ENCODE results near the gene CARD10. TPM values are rescaled to one million over a fixed set of nuclear protein-coding genes. Genes with fewer than 3 reads are reported as not detected.
A peak's percentile ranks its signal among the peaks of the same experiment; 100 is the strongest.
"Not testable (repeated sequence)": the region's sequence is repeated elsewhere in the genome, so short reads cannot be mapped to it uniquely, and the experiment has no call there.

CARD10 gene
- total RNA-seq, 4 donors from 2014 or later, result 6.5 to 17.3 (median 11.0) TPM

DNA sequence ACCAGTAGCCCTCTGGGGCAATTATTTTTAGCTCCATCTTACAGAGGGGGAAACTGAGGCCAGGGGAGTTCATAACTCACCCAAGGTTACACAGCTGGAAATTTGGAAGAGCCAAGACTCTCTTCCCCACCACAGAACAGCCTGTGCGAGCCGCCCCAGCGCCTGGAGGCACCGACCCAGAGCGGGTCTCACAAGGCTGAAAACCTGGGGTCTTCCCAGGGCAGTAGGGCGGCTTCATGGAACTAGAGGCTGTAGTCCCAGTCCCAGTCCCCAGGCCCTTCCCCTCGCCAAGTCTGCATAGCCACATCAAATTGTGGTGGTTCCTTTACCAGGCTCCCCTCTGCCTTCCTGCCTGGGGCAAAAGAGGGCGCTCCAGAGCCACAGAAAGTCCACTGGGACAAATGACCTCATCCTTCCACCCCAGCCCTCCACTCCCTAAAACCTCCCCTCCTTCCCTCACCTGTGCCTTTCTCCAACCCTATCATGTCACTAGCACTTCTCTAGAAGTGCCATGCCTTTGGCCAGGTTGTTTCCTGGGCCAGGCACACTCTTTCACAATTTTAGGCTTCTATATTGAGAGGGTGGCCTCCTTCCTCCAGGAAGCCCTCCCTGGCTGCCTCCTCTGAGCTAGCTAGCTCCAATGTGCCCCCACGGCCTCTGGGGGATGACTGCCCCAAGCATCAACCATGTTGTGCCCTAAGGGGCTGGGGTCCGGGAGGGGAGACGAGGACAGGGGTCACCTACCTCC, 25.9 kb upstream of the CARD10 start:
- H3K27ac ChIP-seq, result peak overlapping the region; percentile 85 to 94 (median 92)
- no peaks in the 10 kb centered on the region for H3K36me3 ChIP-seq
- H3K9me3 ChIP-seq, result no peaks in the 10 kb centered on the region
- peak; percentile 48 to 50 for DNase-seq
- H3K4me1 ChIP-seq, result peaks cover 32 to 39% of the 10 kb centered on the region in 2 donors
- 50 to 57% methylated on average over 9 to 11 of the region's 11 CpGs for WGBS, 2 donors
- no peaks in the 10 kb centered on the region for H3K27me3 ChIP-seq
- intact Hi-C loops (cut with DNase I), result loop anchor here (10.0 kb wide), 1 partner anchor 50 kb away; no protein-coding TSS in a partner anchor
- no peak overlapping the region for H3K4me3 ChIP-seq (replicated peaks in 1 of 3)
- peak; percentile 9 to 68 (median 51) for TF ChIP-seq CTCF (IDR thresholded peaks at IDR 0.05)
- TF ChIP-seq POLR2A (IDR thresholded peaks at IDR 0.05), result no peak

GRCh38 chr22:37542959-37543358, 23.7 kb upstream of the CARD10 start:
- intact Hi-C loops (cut with DNase I), result loop anchor here (10.0 kb wide), 1 partner anchor 52 kb away; no protein-coding TSS in a partner anchor
- H3K4me1 ChIP-seq, result peaks cover 27 to 36% of the 10 kb centered on the region in 2 donors
- no peak overlapping the region for H3K27ac ChIP-seq
- TF ChIP-seq CTCF (IDR thresholded peaks at IDR 0.05) (no peak), POLR2A (IDR thresholded peaks at IDR 0.05) (no peak)
- H3K36me3 ChIP-seq, result no peaks in the 10 kb centered on the region
- H3K4me3 ChIP-seq (replicated peaks in 1 of 3), result no peak overlapping the region
- no peaks in the 10 kb centered on the region for H3K9me3 ChIP-seq
- no peak for DNase-seq
- no peaks in the 10 kb centered on the region for H3K27me3 ChIP-seq
- WGBS, 2 donors, result 96 to 98% methylated on average over 7 of the region's 7 CpGs

DNA sequence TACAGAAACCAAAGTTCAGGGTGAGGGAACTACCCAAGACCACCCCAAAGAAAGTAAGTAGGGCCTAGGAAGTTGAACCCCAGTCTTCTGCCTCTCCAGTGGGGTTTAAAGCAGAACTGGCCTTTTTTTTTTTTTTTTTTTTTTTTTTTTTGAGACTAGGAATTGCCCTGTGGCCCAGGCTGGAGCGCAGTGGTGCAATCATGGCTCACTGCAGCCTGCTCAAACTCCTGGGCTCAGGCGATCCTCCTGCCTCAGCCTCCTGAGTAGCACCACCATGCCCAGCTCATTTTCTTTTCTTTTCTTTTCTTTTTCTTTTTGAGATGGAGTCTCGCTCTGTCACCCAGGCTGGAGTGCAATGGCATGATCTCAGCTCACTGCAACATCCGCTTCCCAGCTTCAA, 23.2 kb upstream of the CARD10 start:
- WGBS, 2 donors, result 98% methylated on average over 4 of the region's 4 CpGs
- H3K27ac ChIP-seq, result not testable (repeated sequence)
- intact Hi-C loops (cut with DNase I), result loop anchor here (10.0 kb wide), 1 partner anchor 52 kb away; no protein-coding TSS in a partner anchor

DNA sequence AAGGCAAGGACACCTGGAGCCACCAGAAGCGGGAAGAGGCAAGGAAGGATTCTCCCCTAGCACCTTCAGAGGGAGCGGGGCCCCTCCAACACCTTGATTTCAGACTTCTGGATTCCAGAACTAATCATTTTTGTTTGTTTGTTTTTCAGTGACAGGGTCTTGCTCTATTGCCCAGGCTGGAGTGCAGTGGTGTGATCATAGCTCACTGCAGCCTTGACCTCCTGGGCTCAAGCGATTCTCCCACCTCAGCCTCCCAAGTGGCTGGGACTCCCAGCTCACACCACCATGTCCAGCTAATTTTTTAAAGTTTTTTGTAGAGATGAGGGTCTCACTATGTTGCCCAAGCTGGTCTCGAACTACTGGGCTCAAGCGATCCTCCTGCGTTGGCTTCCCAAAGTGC, 20.6 kb upstream of the CARD10 start:
- H3K27me3 ChIP-seq; DNase-seq; H3K9me3 ChIP-seq; H3K36me3 ChIP-seq; H3K4me3 ChIP-seq (replicated peaks in 1 of 3); H3K27ac ChIP-seq: not testable (repeated sequence)
- H3K4me1 ChIP-seq, result peaks cover 5 to 11% of the 10 kb centered on the region in 2 donors
- intact Hi-C loops (cut with DNase I), result loop anchor here (2.0 to 10.0 kb wide), 2 partner anchors 27 to 55 kb away; no protein-coding TSS in a partner anchor
- WGBS, 2 donors, result 91 to 96% methylated on average over 6 of the region's 6 CpGs

More for the DNA sequence above, 23.2 kb upstream of the CARD10 start:
- peaks cover 24 to 34% of the 10 kb centered on the region in 2 donors for H3K4me1 ChIP-seq
- DNase-seq; H3K27me3 ChIP-seq; H3K4me3 ChIP-seq (replicated peaks in 1 of 3); H3K36me3 ChIP-seq; H3K9me3 ChIP-seq: not testable (repeated sequence)

DNA sequence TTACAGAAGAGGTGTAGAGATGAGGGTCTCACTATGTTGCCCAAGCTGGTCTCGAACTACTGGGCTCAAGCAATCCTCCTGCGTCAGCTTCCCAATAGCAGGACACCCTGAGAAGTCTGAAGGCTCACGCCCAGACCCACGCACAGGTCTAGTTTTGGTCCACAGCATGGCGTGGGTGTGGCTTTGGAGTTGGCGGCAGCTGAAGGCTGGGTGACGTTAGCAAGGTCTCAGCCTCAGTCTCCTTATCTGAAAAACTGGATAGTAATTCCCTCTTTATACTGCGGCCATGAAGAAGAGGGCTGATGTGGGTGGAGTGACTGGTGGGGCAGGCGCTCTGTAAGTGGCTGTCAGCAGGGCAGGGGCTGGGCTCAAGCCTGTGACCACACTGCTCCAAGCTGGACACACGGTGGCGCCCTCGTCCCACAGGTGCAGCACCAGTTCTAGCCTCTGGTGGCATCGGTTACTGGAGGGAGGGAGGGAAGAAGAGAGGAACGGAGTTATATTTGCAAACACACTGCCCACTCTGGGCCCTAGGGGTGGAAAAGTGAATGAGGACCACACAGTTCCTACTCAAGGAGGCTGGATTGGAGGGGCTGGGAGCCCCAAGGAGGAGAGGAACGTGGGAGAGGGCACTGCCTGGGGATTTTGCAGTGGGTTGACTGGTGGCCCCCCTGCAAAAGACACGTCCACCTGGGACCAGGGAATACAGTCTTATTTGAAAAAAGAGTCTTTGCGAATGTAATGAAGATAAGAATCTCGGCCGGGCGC, 19.6 kb upstream of the CARD10 start:
- WGBS, 2 donors, result 11 to 25% methylated on average over 16 to 20 of the region's 20 CpGs
- H3K4me1 ChIP-seq, result peaks cover 5 to 11% of the 10 kb centered on the region in 2 donors
- intact Hi-C loops (cut with DNase I), result no loop called here
- H3K9me3 ChIP-seq, result no peaks in the 10 kb centered on the region
- no peak overlapping the region for H3K4me3 ChIP-seq (replicated peaks in 1 of 3)
- H3K27ac ChIP-seq, result no peak overlapping the region
- H3K27me3 ChIP-seq, result no peaks in the 10 kb centered on the region
- no peaks in the 10 kb centered on the region for H3K36me3 ChIP-seq
- TF ChIP-seq CTCF (IDR thresholded peaks at IDR 0.05) (peak; percentile 90 to 100 (median 97)), POLR2A (IDR thresholded peaks at IDR 0.05) (no peak)
- peak; percentile 92 to 95 for DNase-seq
